ENCODE measurements around the gene ZNF275. TPM values are rescaled to one million over a fixed set of nuclear protein-coding genes. Genes with fewer than 3 reads are reported as not detected.

ZNF275 gene
- polyA plus RNA-seq, 1 donor from 2014 or later, result 6.0 TPM

DNA sequence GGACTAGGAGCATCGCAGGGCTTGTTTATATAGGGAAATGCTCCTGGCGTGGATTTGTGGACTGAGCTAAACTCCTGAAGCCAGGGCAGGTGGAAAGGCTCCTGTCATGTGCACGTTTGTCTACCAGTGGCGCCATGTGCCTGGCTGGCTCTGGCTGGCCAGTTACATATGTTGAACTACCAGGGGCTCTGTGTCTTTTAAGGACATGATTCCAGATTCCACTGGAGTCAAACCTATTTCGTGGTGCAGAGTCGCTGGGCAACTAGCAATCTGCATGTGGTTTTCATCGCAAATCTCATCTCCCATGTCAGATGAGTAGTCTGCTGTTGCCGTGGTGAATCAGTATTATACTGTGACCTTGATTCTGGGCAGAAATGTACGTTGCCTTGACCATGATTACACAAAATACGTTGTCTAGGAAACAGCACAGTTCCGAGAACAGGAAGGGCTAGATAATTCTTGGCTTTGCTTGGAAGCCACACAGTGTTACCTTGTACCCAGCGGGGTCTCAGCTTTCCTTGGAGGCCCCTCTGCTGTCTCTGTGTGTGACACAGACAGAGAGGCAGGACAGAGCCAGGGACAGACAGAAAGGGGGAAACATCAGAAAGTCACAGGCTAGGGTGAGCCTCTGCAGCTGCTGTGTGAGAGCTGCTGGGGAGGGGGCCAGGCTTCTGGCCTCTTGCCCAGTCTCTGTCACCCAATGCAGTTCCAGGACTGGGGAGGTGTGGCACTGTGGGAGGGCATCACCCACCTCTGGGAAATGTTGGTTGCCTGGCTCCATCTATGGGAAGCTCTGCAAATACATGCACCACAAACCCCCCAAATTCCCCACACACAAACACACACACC is 48.0 kb downstream of the ZNF275 start:
- H4K20me1 ChIP-seq (ENCODE audit: insufficient read depth), result no peaks in the 10 kb centered on the region
- no peaks in the 10 kb centered on the region for H3K9me3 ChIP-seq (ENCODE audit: low read length)
- H3F3A ChIP-seq (ENCODE audit: insufficient read depth, low read length, poor library complexity, severe bottlenecking), result no peaks in the 10 kb centered on the region
- H3K27me3 ChIP-seq (ENCODE audit: insufficient read depth, low read depth, low read length), result no peaks in the 10 kb centered on the region
- H3K9ac ChIP-seq (ENCODE audit: low read length), result peak overlapping the region; percentile 44
- no peaks in the 10 kb centered on the region for H3K9me2 ChIP-seq (ENCODE audit: insufficient read depth, low read length)
- H3K4me3 ChIP-seq (ENCODE audit: low read length), result no peak overlapping the region
- H3K79me2 ChIP-seq (replicated peaks; ENCODE audit: insufficient read depth, low read length), result no peaks in the 10 kb centered on the region
- peak overlapping the region; percentile 65 for H3K27ac ChIP-seq (ENCODE audit: low read length)
- H3K36me3 ChIP-seq (ENCODE audit: insufficient read depth, low read length), result no peaks in the 10 kb centered on the region
- H2AFZ ChIP-seq (ENCODE audit: low read depth, low read length), result no peak overlapping the region
- no peak overlapping the region for H3K4me2 ChIP-seq (ENCODE audit: low read length)
- TF ChIP-seq POLR2AphosphoS5 (IDR thresholded peaks at IDR 0.05) (no peak), TAF1 (IDR thresholded peaks at IDR 0.05; ENCODE audit: low read depth) (no peak), EP300 (conservative IDR thresholded peaks at IDR 0.05; ENCODE audit: poor library complexity, severe bottlenecking) (peak; percentile 25), MXI1 (conservative IDR thresholded peaks at IDR 0.05; ENCODE audit: poor library complexity, severe bottlenecking) (peak; percentile 6), SMC3 (conservative IDR thresholded peaks at IDR 0.05; ENCODE audit: poor library complexity) (peak; percentile 48), REST (IDR thresholded peaks at IDR 0.05; ENCODE audit: borderline replicate concordance) (no peak), RAD21 (conservative IDR thresholded peaks at IDR 0.05) (peak; percentile 61), EZH2 (IDR thresholded peaks at IDR 0.05; ENCODE audit: borderline replicate concordance, insufficient read depth, low read length, poor library complexity, severe bottlenecking) (no peak)
- TF ChIP-seq, protein P1, sequence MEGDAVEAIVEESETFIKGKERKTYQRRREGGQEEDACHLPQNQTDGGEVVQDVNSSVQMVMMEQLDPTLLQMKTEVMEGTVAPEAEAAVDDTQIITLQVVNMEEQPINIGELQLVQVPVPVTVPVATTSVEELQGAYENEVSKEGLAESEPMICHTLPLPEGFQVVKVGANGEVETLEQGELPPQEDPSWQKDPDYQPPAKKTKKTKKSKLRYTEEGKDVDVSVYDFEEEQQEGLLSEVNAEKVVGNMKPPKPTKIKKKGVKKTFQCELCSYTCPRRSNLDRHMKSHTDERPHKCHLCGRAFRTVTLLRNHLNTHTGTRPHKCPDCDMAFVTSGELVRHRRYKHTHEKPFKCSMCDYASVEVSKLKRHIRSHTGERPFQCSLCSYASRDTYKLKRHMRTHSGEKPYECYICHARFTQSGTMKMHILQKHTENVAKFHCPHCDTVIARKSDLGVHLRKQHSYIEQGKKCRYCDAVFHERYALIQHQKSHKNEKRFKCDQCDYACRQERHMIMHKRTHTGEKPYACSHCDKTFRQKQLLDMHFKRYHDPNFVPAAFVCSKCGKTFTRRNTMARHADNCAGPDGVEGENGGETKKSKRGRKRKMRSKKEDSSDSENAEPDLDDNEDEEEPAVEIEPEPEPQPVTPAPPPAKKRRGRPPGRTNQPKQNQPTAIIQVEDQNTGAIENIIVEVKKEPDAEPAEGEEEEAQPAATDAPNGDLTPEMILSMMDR (IDR thresholded peaks at IDR 0.05; ENCODE audit: poor library complexity, severe bottlenecking), result peak; percentile 53

GRCh38 chrX:153382563-153383482 is 48.9 kb downstream of the ZNF275 start:
- no peak for TF ChIP-seq REST (IDR thresholded peaks at IDR 0.05; ENCODE audit: borderline replicate concordance)
- no peak for TF ChIP-seq POLR2AphosphoS5 (IDR thresholded peaks at IDR 0.05)
- no peak for TF ChIP-seq EZH2 (IDR thresholded peaks at IDR 0.05; ENCODE audit: borderline replicate concordance, insufficient read depth, low read length, poor library complexity, severe bottlenecking)
- no peak for TF ChIP-seq SMC3 (conservative IDR thresholded peaks at IDR 0.05; ENCODE audit: poor library complexity)
- no peak for TF ChIP-seq TAF1 (IDR thresholded peaks at IDR 0.05; ENCODE audit: low read depth)
- Histone ChIP-seq H3K27ac (ENCODE audit: low read length) (peak overlapping the region; percentile 65), H4K20me1 (ENCODE audit: insufficient read depth) (no peaks in the 10 kb centered on the region)

More at GRCh38 chrX:153382563-153383482, 48.9 kb downstream of the ZNF275 start:
- H3K9me2 ChIP-seq (ENCODE audit: insufficient read depth, low read length), result no peaks in the 10 kb centered on the region
- no peak overlapping the region for H3K4me2 ChIP-seq (ENCODE audit: low read length)
- no peaks in the 10 kb centered on the region for H3K27me3 ChIP-seq (ENCODE audit: insufficient read depth, low read depth, low read length)
- no peaks in the 10 kb centered on the region for H3F3A ChIP-seq (ENCODE audit: insufficient read depth, low read length, poor library complexity, severe bottlenecking)
- no peaks in the 10 kb centered on the region for H3K36me3 ChIP-seq (ENCODE audit: insufficient read depth, low read length)
- no peak overlapping the region for H3K4me3 ChIP-seq (ENCODE audit: low read length)
- H3K9ac ChIP-seq (ENCODE audit: low read length), result peak overlapping the region; percentile 44
- no peak overlapping the region for H2AFZ ChIP-seq (ENCODE audit: low read depth, low read length)
- no peaks in the 10 kb centered on the region for H3K9me3 ChIP-seq (ENCODE audit: low read length)
- H3K79me2 ChIP-seq (replicated peaks; ENCODE audit: insufficient read depth, low read length), result no peaks in the 10 kb centered on the region
